ENCODE data around the gene HHATL.

Gene HHATL

DNA sequence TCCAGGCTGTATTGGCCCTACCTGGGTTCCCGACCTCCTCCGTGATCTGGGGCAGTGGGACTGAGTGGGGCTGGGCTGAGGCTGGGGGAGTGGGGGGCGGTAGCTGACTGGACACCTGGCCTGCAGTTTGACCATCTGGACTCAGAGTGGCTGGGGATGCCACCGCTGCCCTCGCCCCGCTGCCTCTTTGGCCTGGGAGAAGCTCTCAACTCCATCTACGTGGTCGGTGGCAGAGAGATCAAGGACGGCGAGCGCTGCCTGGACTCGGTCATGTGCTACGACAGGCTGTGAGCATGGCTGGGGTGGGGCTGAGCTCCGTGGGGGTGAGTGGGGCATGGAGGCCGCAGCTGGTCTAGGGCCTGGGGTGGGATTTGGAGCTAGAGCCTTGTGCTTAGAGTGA is 14.6 kb downstream of the HHATL start (continued):
- TF ChIP-seq ZNF223 (tag by site-specific recombination; IDR thresholded peaks at IDR 0.05) = no peak
- no peak for TF ChIP-seq SP7 (tag by site-specific recombination; IDR thresholded peaks at IDR 0.05)
- no peak for TF ChIP-seq KLF7 (tag by site-specific recombination; IDR thresholded peaks at IDR 0.05; ENCODE audit: borderline replicate concordance)
- TF ChIP-seq ZNF639 (tag by site-specific recombination; IDR thresholded peaks at IDR 0.05) = no peak
- TF ChIP-seq TRIM28 (IDR thresholded peaks at IDR 0.05; ENCODE audit: borderline replicate concordance, low read length) = no peak
- no peak for TF ChIP-seq ZBTB11 (tag by site-specific recombination; conservative IDR thresholded peaks at IDR 0.05; ENCODE audit: low read depth)
- TF ChIP-seq ZNF530 (tag by site-specific recombination; IDR thresholded peaks at IDR 0.05; ENCODE audit: low read depth) = no peak
- TF ChIP-seq ZFP41 (tag by site-specific recombination; IDR thresholded peaks at IDR 0.05; ENCODE audit: borderline replicate concordance) = no peak
- TF ChIP-seq FEZF1 (tag by site-specific recombination; IDR thresholded peaks at IDR 0.05) = no peak

GRCh38 chr3:42686832-42687650 is 15.6 kb downstream of the HHATL start:
- ChIA-PET CTCF (interaction anchor here (0.5 kb wide), 1 partner anchor 29 kb away, joined by 7 read pairs; no protein-coding TSS in a partner anchor), POLR2A (no interaction called here)
- Histone ChIP-seq H3K9me3 (ENCODE audit: control insufficient read depth, insufficient read depth, low read depth, low read length) (no peaks in the 10 kb centered on the region), H3K36me3 (ENCODE audit: control insufficient read depth in 2 of 2, insufficient read depth in 1 of 2, low read length in 2 of 2) (no peaks in the 10 kb centered on the region), H3K27ac (ENCODE audit: extremely low read depth, low read depth, low read length) (no peak overlapping the region), H3K4me1 (ENCODE audit: control insufficient read depth, insufficient read depth, low read length) (no peaks in the 10 kb centered on the region), H3K4me3 (ENCODE audit: low read depth, low read length) (no peak overlapping the region)
- TF ChIP-seq REPIN1 (tag by site-specific recombination; IDR thresholded peaks at IDR 0.05; ENCODE audit: low read depth) (no peak), ZNF266 (tag by site-specific recombination; IDR thresholded peaks at IDR 0.05; ENCODE audit: low read depth) (no peak), ZNF274 (IDR thresholded peaks at IDR 0.05; ENCODE audit: low read length) (no peak), ZNF274 (tag by site-specific recombination; IDR thresholded peaks at IDR 0.05; ENCODE audit: borderline replicate concordance) (no peak), GLI4 (tag by site-specific recombination; IDR thresholded peaks at IDR 0.05) (no peak), PRDM4 (tag by site-specific recombination; IDR thresholded peaks at IDR 0.05) (no peak), EGR2 (tag by site-specific recombination; IDR thresholded peaks at IDR 0.05; ENCODE audit: low read depth) (no peak), ZNF544 (tag by site-specific recombination; IDR thresholded peaks at IDR 0.05) (no peak), KLF8 (tag by site-specific recombination; IDR thresholded peaks at IDR 0.05) (no peak), ZNF121 (tag by site-specific recombination; IDR thresholded peaks at IDR 0.05) (no peak), ZNF561 (tag by site-specific recombination; IDR thresholded peaks at IDR 0.05; ENCODE audit: borderline replicate concordance) (no peak), GLIS2 (tag by site-specific recombination; IDR thresholded peaks at IDR 0.05) (no peak), ZNF433 (tag by site-specific recombination; IDR thresholded peaks at IDR 0.05; ENCODE audit: low read depth) (no peak), ZNF473 (tag by site-specific recombination; IDR thresholded peaks at IDR 0.05) (no peak)
